KBM-7 (cell line): ENCODE measurements around the gene UBXN6.

ENCODE experiments used
- DNase-seq: peaks from one replicate; pipeline ENCODE4 v3.0.0-alpha.2; 2015
- in situ Hi-C: fragments of 300-500 bp; cut with MboI; formaldehyde crosslinking; loops from 2 replicates; pipeline ENCODE4 v1.14.3; 2020; ENCODE audit warnings: low sequenced_read_pairs, low pct_unique_long_range_greater_than_20kb, mixed read lengths

UBXN6 gene

GRCh38 chr19:4445963-4446703 lies 11.5 kb downstream of the UBXN6 start:
- DNase-seq = no peak
- in situ Hi-C loops = no loop called here

DNA sequence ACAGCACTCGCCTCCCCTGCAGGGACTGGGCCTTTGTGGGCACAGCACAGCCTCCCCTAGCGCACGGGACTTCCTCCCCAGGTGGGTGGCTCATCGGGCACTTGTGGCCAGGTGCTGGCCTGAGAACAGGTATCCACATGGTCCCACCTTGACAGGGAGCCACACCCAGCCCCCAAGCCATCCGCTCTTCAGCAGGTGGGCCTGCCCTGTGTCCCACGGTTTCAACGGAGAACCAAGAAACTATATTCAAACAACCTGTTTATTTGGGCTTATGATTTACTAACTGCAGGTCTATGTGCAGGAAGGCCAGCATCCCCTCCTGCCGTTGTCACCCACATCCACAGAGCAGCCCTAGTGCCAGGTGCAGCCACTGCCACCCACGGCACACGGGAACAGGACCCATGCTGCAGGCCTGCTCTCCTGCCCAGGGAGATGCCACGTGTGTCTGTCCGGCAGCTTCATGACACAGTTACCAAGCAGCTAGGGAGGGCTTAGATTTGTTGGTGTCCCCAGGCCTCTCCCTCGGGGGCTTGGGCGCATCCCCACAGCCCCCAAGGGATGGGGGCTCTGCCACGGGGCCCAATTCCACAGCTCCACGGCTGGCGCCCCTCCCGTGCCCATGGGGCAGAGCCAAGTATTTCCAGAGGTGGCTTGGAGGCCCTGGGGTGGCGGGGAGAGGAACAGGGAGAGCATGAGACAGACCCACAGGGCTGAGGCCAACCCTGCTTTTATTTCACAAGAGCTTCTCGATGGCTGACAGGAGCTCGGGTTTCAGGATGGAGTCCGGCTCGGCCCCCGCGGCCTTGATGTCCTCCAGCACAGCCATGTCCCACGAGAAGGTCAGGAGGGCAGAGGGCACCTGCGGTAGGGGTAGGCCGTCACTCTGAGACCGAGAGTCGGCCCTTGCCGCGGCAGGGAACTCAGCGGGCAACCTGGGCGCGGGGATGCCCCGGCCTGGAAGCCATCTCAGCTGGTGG lies 12.5 kb downstream of the UBXN6 start:
- in situ Hi-C loops = no loop called here
- no peak for DNase-seq

DNA sequence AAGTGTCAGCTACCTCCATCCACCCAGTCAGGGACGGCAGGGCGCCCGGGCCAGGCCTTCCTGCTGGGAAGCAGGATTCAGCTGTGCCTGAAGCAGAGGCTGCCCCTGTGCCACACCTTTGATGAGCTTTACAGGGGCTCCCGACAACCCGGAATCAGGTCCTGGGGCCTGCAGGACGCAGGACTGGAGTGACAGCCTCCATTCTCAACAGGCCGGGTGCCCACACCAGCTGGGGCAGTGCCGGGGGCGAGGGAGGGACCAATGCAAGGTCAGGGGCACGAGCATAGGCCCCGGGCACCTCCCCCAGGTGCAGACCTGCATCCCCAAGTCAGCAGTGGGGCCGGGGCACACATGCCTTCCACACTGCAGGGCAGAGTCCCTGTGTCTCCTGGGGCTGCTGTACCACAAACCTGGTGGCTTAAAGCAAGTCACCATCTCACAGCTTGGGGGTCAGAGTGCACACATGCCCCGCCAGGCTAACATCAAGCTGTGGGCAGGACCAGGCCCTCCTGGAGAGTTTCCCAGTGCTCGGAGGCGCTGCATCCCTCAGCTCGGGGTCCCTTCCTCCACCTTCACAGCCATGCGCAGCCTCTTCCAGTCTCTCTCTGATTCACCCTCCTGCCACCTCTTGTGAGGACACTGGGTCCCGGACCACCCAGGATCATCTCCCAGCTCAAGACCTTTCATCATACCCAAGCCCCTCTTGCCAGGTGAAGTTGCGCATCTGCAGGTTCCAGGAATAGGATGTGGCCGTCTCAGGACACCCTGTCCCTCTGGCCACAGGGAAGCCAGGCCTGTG lies 13.4 kb downstream of the UBXN6 start:
- in situ Hi-C loops = no loop called here
- DNase-seq = no peak

- in situ Hi-C loops = no loop called here
- no peak for DNase-seq
Measured at GRCh38 chr19:4443188-4443587, 14.4 kb downstream of the UBXN6 start.

GRCh38 chr19:4442819-4443146 lies 14.8 kb downstream of the UBXN6 start:
- DNase-seq = no peak
- in situ Hi-C loops = no loop called here

GRCh38 chr19:4441994-4442818 lies 15.4 kb downstream of the UBXN6 start:
- in situ Hi-C loops = no loop called here
- DNase-seq = peak; percentile 35

DNA sequence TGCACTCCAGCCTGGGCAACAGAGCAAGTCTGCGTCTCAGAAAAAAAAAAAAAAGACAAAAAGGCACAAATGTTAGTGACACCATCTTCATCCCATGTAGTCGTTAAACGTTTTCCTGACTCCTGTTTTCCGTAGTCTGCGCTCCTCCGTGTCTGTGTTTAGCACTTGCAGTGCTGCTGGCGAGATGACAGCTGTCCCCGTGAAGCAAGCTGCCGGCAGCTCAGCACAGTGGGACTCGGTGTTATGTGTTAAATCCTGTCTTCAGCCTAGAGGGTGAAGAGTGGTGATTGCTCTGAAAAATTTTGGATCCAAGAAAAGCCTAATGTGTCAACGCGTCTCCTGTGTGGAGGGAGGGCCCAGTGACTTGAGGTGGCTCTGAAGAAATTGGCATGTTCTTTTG lies 18.4 kb downstream of the UBXN6 start:
- in situ Hi-C loops = no loop called here
- no peak for DNase-seq

DNA sequence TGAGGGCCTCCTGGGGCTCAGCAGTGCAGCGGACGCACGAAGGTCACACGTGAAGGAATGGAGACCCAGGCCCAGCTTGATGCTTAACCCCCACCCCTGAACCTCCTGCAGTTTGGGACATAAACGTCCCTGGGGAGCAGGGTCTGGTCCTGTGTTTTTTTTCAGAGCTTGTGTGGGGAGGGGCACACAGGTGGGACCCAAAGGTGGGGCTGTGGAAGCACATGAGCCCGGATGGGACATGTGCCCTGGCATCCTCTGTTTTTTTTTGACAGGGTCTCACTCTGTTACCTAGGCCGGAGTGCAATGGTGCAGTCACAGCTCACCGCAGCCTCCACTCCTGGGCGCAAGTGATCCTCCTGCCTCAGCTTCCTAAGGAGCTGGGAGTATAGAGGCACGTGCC lies 20.5 kb downstream of the UBXN6 start:
- no peak for DNase-seq
- in situ Hi-C loops = no loop called here

DNA sequence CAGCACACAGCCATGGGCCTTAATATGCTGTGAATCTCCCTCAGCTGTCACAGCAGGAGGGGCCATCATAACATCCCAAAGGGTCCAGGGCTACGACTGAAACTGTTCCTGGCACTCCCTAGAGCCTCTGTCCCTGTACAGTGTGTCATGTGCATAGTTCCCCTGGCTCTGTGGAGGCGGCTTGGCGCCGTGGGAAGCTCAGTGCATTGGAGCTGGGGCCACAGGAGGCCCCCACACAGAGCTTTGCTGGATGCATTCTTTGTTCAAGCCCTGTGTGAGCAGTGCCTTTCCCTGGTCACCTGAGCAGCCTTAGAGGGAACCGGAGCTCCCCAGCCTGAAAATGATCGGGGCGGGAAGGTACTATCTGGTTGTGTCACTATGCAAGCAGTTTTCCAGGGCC lies 21.4 kb downstream of the UBXN6 start:
- no peak for DNase-seq
- in situ Hi-C loops = no loop called here

- in situ Hi-C loops = no loop called here
- no peak for DNase-seq
Measured at GRCh38 chr19:4434391-4434790, 23.2 kb downstream of the UBXN6 start.

DNA sequence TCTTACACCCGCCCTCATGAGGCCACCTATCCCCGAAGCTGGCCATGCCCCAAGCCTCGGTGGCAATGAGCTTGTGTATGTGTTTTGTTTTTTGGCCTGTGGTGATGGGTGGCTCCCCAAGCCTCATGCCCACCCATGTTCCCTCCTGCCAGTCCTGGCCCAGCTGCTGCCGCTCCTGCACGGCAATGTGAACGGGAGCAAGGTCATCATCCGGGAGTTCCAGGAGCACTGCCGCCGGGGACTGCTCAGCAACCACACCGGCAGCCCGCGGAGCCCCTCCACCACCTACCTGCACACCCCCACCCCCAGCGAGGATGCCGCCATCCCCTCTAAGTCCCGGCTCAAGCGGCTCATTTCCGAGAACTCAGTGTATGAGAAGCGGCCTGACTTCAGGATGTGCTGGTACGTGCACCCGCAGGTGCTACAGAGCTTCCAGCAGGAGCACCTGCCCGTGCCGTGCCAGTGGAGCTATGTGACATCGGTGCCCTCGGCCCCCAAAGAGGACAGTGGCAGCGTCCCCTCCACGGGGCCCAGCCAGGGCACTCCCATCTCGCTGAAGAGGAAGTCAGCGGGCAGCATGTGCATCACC lies 24.6 kb downstream of the UBXN6 start:
- in situ Hi-C loops = no loop called here
- no peak for DNase-seq

DNA sequence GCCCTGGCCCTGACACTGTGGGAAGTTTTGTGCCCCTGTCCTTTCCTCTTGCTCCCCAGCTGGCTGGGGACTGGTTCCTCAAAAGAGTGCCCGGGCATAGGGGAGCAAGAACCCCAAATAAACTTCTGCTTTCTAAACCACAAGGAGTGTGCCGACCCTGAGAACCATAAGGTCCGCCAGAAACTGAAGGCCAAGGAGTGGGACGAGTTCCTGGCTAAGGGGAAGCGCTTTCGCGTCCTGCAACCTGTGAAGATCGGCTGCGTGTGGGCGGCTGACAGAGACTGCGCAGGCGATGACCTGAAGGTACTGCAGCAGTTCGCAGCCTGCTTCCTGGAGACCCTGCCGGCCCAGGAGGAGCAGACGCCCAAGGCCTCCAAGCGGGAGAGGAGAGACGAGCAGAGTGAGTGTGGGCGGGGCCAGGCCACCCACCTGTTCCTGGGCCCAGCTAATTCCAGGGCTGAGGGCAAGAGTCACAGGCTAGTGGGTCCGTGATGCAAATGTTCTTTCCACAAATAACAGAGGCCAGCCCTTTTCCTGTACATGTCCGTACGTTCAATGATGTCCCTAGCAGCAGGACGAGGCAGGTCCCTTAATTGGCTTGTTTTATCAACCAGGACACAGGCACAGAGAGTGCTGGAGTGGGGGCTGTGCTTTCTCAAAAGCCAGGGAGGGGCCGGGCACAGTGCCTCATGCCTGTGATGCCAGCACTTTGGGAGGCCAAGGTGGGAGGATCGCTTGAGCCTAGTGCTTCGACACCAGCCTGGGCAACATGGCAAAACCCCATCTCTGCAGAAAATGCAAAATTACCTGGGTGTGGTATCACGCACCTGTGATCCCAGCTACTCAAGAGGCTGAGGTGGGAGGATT lies 25.6 kb downstream of the UBXN6 start:
- DNase-seq = peak; percentile 42
- in situ Hi-C loops = no loop called here

DNA sequence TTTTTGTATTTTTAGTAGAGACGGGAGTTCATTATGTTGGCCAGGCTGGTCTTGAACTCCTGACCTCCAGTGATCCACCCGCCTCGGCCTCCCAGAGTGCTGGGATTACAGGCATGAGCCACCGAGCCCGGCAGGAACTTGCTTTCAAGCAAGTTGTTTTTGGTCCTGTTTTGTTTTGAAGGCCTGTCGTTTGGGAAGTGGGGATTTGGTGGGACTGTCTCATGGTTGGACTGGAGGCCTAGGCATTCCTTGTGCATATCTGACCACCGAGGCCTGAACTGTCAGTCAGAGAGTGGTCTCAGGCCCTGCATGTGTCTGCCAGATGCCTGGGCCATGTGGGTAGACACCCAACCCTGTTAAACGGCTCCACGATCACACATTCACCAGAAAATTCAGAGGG lies 26.3 kb downstream of the UBXN6 start:
- in situ Hi-C loops = no loop called here
- no peak for DNase-seq

- peak; percentile 32 for DNase-seq
- in situ Hi-C loops = no loop called here
Measured at GRCh38 chr19:4430760-4431159, 26.8 kb downstream of the UBXN6 start.

DNA sequence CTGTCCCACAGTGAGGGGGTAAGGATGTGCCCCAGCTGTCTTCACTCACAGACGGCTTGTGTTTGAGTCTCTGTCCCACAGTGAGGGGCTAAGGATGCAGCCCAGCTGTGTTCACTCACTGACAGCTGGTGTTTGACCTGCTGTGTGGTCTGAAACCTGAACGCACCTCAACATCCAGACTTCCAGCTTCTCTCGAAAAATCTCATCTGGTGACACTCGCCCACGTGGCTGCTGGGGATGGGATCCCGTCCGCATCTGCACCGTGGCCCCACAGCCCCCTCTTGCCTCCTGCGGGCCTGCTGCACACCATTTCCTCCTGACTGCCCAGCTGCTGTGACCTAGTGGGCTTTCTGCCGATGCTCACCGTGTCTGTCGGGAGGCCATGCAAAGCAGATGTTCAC lies 27.8 kb downstream of the UBXN6 start:
- DNase-seq = no peak
- in situ Hi-C loops = no loop called here

GRCh38 chr19:4429256-4429655 lies 28.3 kb downstream of the UBXN6 start:
- in situ Hi-C loops = no loop called here
- no peak for DNase-seq

GRCh38 chr19:4428326-4428975 lies 29.1 kb downstream of the UBXN6 start:
- DNase-seq = no peak
- in situ Hi-C loops = no loop called here
